GM19372 (cell line): ENCODE results near the gene TBX4.
"Not testable (repeated sequence)": the region's sequence is repeated elsewhere in the genome, so short reads cannot be mapped to it uniquely, and the experiment has no call there.

ENCODE experiments used
- ATAC-seq: cut with Tn5 transposase; IDR thresholded peaks from one replicate; pipeline ENCODE4 v1.9.1; 2021; ENCODE audit warnings: mild to moderate bottlenecking, low read depth, moderate library complexity; ENCODE audit not compliant: unreplicated experiment

TBX4 gene

DNA sequence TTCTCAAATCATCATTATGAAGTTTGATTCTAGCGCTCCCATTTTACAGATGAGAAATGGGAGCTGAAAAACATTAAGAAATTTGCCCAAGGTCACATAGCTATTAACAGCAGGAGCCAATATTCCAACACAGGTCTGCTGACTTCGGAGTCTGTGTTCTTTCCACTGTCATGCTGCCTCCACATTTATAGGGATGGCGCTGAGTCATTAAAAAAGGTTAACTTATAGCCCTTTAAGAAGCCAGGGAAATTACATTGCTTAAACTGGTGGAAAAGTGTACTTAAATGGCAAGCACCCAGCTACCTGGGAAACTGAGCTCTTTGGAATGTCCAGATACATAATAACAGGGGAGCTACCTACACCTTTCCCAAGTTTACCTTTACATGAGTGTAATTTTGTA lies 65.0 kb downstream of the TBX4 start:
- ATAC-seq = no peak

- no peak for ATAC-seq
Measured at GRCh38 chr17:61517843-61518606, 65.8 kb downstream of the TBX4 start.

- no peak for ATAC-seq
Measured at GRCh38 chr17:61519139-61519538, 66.9 kb downstream of the TBX4 start.

GRCh38 chr17:61519754-61520440 lies 67.7 kb downstream of the TBX4 start:
- ATAC-seq = no peak

DNA sequence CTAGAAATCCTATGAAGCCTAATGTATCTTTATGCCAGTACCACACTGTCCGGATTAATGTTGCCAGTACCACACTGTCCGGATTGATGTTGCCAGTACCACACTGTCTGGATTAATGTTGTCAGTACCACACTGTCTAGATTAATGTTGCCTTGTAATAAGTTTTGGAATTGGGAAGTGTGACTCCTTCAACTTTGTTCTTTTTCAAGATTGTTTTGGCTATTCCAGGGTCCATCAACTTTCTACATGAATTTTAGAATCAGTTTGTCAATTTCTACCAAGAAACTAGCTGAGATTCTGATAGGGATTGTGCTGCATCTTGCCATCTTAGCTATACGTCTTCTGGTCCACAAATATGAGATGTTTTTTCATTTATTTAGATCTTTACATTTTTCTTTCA lies 68.7 kb downstream of the TBX4 start:
- ATAC-seq = no peak

DNA sequence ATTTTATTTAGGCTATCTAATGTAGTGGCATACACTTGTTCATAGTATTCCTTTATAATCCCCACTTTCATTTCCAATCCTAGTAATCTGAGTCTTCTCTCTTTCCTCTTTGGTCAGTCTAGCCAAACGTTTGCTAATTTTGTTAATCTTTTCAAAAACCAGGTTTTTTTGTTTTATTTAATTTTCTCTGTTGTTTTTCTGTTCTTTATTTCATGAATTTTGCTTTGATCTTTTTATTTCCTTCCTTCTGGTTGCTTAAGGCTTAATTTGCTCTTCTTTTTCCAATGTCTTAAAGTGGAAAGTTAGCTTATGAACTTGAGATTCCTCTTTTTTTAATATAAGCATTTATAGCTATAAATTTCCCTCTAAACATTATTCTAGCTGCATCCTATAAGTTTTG lies 69.9 kb downstream of the TBX4 start:
- no peak for ATAC-seq

DNA sequence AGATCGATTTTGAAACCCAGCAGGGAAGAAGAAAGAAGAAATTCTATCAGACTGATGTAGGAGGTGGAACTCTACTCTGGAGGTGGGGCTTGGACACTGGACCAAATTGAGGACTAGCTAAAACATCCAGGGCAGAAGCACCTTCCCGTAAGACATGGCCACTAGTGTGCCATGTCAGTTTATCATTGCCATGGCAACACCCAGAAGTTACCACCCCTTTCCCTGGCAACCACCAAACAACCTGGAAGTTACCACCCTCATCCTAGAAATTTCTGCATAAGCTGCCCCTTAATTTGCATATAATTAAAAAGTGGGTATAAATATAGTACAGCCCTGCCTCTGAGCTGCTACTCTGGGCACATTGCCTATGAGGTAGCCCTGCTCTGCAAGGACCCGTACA lies 72.1 kb downstream of the TBX4 start:
- ATAC-seq = no peak

DNA sequence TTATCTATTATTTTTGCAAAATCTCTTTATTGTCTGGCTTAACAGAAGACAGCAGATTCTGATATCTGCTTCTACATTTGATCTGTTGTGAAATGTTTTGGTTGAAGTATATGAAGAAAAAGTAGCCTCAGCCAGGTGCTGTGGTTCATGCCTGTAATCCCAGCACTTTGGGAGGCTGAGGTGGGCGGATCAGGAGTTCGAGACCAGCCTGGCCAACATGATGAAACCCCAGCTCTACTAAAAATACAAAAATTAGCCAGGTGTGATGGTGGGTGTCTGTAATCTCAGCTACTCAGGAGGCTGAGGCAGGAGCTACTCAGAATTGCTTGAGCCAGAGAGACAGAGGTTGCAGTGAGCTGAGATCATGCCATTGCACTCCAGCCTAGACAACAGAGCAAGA lies 75.2 kb downstream of the TBX4 start:
- ATAC-seq = not testable (repeated sequence)

DNA sequence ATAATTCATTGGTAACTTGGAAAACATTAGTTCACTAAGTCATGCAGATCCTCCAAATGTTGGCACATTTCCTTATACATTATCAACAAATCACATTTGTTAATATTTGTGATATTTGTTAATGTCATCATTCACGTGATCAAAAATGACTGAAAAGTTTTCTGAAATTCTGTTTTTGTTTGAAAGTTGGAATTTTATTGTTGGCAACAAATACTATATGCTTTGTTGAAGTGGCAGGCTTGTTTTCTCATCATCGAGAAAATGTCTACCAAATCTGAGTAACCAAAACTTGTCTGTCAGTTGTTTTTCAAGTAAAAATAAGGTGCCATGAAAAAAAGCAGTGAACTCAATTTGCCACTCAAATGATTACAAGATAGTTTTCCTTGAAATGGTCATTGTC lies 75.9 kb downstream of the TBX4 start:
- ATAC-seq = no peak

DNA sequence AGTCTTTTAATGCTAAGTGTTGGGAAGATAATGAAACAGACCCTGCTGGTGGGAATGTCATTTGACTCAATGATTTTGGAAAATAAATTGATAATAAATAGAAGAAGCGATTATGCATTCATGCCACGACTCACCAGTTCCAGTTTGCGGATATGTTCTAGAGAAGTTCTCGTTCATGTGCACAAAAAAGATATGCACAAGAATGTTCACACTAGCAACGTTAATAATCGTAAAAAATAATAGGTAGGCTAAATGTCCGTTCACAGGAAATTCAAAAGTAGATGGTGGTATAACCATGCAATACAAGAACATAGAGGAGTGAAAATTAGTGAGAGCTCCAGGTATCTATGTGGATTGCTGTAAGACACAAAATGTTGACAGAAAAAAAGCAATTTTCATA lies 79.0 kb downstream of the TBX4 start:
- no peak for ATAC-seq

DNA sequence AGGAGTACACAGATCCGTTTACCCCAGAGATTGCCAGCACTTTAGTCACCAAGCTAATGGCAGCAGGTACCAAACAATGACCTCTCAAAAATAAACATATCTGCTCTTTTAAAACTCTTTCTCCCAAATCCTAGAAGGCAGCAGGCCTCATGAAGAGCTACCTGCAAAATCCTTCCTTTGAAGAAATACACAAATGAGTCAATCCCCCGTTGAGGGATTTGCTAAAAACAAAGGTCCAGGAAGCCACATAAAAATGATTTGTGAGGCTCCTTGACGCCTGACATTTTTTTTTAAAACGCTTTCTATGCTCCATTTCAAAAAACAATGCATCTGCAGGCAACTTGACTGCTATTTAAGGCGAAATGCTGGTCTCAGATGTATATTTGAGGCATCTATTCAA lies 80.6 kb downstream of the TBX4 start:
- ATAC-seq = no peak

DNA sequence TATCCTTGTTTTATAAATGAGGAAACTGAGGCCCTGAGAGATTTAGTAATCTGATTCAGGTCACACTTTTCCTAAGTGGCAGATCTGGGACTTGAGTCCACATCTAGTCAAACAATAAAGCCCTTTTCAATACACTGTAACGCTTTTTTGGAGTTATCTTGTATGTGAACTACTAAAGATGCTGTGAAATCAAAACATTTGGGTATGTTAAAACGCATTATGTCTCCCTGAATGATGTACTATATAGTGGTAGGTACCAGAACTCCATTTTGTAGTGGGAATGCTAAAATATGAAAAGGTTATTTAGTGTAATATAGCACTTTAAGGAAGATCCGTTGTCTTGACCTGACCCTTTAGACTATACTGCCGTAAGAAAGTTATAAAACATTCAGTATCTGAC lies 81.6 kb downstream of the TBX4 start:
- no peak for ATAC-seq

GRCh38 chr17:61534414-61534813 lies 82.2 kb downstream of the TBX4 start:
- no peak for ATAC-seq
